BE2C (cell line): ENCODE data around the gene ECEL1.

Source experiments
- DNase-seq: peaks from one replicate; pipeline ENCODE4 v3.0.0-alpha.2; 2020
- H3K27me3 ChIP-seq: fragments of 250-450 bp; sonication (Bioruptor Pico); 2 replicates; pipeline ENCODE4 v1.5.1; 2020; ENCODE audit warnings: mild to moderate bottlenecking
- H3K36me3 ChIP-seq: fragments of 250-450 bp; sonication (Bioruptor Pico); 2 replicates; pipeline ENCODE4 v1.5.1; 2020; ENCODE audit warnings: mild to moderate bottlenecking
- H3K4me1 ChIP-seq: fragments of 250-450 bp; sonication (Bioruptor Pico); 2 replicates; pipeline ENCODE4 v1.5.1; 2020
- H3K4me3 ChIP-seq: 2 replicates; pipeline ENCODE4 v1.5.1; 2011; ENCODE audit warnings: low read depth, low read length
- H3K9me3 ChIP-seq: fragments of 250-450 bp; sonication (Bioruptor Pico); 2 replicates; pipeline ENCODE4 v1.5.1; 2020
- TF ChIP-seq, protein P1 (sequence below): IDR thresholded peaks from 2 replicates; pipeline ENCODE4 v1.5.1; 2012; ENCODE audit warnings: mild to moderate bottlenecking, low read depth, low read length

The ECEL1 gene

GRCh38 chr2:232508251-232508650, 20.6 kb upstream of the ECEL1 start:
- Histone ChIP-seq H3K27me3 (no peaks in the 10 kb centered on the region), H3K4me3 (no peak overlapping the region), H3K9me3 (no peaks in the 10 kb centered on the region), H3K4me1 (peaks cover 33% of the 10 kb centered on the region), H3K36me3 (no peaks in the 10 kb centered on the region)
- TF ChIP-seq, protein P1, sequence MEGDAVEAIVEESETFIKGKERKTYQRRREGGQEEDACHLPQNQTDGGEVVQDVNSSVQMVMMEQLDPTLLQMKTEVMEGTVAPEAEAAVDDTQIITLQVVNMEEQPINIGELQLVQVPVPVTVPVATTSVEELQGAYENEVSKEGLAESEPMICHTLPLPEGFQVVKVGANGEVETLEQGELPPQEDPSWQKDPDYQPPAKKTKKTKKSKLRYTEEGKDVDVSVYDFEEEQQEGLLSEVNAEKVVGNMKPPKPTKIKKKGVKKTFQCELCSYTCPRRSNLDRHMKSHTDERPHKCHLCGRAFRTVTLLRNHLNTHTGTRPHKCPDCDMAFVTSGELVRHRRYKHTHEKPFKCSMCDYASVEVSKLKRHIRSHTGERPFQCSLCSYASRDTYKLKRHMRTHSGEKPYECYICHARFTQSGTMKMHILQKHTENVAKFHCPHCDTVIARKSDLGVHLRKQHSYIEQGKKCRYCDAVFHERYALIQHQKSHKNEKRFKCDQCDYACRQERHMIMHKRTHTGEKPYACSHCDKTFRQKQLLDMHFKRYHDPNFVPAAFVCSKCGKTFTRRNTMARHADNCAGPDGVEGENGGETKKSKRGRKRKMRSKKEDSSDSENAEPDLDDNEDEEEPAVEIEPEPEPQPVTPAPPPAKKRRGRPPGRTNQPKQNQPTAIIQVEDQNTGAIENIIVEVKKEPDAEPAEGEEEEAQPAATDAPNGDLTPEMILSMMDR = no peak
- DNase-seq = no peak

DNA sequence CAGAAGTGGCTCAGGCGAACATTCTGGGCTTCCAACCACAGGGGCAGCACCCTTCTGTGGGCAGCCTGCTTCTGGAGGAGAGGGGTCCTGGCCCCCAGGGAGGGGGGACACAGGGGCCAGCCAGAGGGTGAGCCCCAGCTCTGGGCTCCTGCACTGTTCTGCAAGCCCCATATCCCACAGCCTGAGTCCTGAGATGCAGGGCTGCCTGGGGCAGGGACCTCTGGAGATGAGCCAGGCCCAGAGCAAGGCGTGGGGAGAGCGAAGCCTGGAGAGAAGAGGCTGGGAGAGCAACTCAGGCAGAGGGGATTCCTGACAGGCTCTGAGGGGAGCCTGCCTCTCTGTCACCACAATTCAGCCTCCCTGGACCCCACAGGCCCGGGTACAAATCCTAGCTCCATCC, 19.1 kb upstream of the ECEL1 start:
- H3K4me1 ChIP-seq = peaks cover 22% of the 10 kb centered on the region
- peak; percentile 70 for DNase-seq
- H3K4me3 ChIP-seq = no peak overlapping the region
- H3K9me3 ChIP-seq = no peaks in the 10 kb centered on the region
- no peaks in the 10 kb centered on the region for H3K36me3 ChIP-seq
- TF ChIP-seq, protein P1 = no peak
- no peaks in the 10 kb centered on the region for H3K27me3 ChIP-seq

DNA sequence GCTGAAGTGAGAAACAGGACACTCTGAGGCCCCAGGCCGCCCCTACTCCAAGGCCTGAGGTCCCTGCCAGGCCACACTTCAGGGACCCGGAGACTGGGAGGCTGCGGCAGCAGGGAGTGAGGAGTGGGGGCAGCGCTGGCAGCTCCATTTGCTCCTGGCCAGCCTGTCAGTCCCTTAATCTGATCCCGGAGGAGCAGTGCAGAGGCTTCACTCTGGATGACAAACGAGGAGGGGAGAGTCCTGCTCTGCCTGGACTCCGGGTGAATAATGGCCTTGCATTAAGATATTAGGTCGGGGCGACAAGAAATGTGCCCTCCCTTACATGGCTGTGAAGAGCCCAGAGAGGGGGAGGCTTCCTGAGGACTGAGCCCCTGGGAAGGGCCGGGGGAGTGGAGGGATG, 18.2 kb upstream of the ECEL1 start:
- peak; percentile 76 for DNase-seq
- Histone ChIP-seq H3K4me1 (peaks cover 25% of the 10 kb centered on the region), H3K36me3 (no peaks in the 10 kb centered on the region), H3K9me3 (no peaks in the 10 kb centered on the region), H3K4me3 (no peak overlapping the region), H3K27me3 (no peaks in the 10 kb centered on the region)
- TF ChIP-seq, protein P1 = no peak

DNA sequence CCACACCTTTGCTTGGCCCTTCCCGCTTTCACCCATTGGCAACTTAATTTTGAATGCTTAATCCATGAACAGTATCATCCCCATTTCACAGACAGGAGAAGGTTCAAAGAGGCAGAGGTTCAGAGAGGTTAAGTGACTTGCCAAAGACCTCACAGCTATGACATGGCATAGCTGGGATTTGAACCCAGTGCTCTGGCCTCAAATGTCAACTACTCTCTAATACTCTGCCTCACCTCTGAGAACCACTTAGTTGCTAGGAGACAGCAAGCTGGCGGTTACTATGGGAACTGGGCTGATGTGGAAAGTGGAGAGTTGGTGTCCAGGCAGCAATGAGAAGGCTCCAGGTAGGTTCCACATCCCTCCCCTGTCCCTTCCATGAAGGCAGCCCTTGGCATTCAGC, 16.8 kb upstream of the ECEL1 start:
- no peak overlapping the region for H3K4me3 ChIP-seq
- H3K4me1 ChIP-seq = peaks cover 25% of the 10 kb centered on the region
- no peak for DNase-seq
- H3K9me3 ChIP-seq = no peaks in the 10 kb centered on the region
- TF ChIP-seq, protein P1 = no peak
- no peaks in the 10 kb centered on the region for H3K36me3 ChIP-seq
- no peaks in the 10 kb centered on the region for H3K27me3 ChIP-seq

- Histone ChIP-seq H3K36me3 (no peaks in the 10 kb centered on the region), H3K4me3 (peak overlapping the region; percentile 51), H3K4me1 (peaks cover 25% of the 10 kb centered on the region), H3K27me3 (no peaks in the 10 kb centered on the region), H3K9me3 (no peaks in the 10 kb centered on the region)
- TF ChIP-seq, protein P1 = no peak
- no peak for DNase-seq
These were observed 16.2 kb upstream of the ECEL1 start for GRCh38 chr2:232503809-232504323.

DNA sequence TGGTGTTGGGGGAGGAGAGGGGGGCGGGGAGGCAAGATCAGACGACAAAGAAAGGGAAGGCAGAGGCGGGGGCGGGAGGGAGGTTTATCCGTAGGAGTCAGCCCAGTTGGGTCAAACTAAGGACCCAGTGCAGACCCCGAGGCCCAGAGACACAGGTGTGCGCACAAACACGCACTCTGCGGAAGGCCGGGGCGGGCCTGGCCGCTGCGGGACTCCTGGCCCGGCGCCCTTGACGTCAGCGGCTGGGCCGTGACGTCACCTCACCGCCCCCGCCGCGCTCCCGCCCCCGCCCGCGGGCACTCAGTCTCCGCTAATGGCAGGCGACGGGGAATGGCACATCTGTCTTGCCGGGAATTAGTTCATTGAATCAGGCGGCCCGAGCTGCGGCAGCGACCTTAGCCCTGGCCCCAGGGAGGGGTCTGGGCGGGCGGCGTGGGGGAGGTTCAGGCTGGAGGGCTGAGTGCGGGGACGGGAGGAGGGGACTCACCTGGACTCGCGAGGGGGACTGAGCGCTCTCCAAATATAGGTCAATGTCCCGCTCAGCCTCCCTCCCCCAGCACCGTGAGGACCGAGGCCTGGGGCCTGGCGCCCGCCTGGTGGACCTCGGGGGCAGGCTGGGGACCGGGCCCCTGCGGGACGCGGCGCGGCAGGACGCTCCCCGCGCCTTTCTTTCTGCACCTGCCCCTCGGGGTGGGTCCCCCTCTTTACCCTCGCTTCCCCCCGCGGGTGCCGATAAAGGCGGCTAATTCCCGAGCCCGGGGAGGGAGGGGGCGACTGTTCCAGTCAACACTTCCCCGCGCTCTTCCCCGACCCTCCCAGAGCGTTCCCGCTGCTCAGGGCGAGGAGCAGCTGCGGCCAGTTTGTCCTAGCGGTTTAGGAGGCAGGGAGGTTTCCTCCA, 15.5 kb upstream of the ECEL1 start:
- H3K4me3 ChIP-seq = peak overlapping the region; percentile 51
- no peaks in the 10 kb centered on the region for H3K9me3 ChIP-seq
- H3K36me3 ChIP-seq = no peaks in the 10 kb centered on the region
- DNase-seq = peak; percentile 72
- no peaks in the 10 kb centered on the region for H3K27me3 ChIP-seq
- H3K4me1 ChIP-seq = peaks cover 25% of the 10 kb centered on the region
- TF ChIP-seq, protein P1 = no peak
